ENCODE measurements around the gene ELOF1.

DNA sequence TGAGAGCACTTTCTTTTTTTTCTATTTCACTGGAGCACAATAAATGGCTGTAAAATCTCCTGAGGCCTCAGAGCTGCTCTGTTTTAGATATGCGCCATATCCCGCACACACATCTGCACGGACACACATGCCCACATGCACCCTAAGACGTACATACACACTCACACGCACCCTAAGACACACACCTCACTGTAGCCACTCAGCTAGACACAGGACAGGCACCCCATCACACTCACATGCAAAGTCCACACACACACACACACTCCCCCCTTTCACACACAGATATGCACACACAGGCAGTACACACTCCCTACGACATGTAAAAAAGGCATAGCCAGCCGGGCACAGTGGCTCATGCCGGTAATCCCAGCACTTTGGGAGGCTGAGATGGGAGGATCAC is 8.8 kb downstream of the ELOF1 start:
- TF ChIP-seq, protein P1, sequence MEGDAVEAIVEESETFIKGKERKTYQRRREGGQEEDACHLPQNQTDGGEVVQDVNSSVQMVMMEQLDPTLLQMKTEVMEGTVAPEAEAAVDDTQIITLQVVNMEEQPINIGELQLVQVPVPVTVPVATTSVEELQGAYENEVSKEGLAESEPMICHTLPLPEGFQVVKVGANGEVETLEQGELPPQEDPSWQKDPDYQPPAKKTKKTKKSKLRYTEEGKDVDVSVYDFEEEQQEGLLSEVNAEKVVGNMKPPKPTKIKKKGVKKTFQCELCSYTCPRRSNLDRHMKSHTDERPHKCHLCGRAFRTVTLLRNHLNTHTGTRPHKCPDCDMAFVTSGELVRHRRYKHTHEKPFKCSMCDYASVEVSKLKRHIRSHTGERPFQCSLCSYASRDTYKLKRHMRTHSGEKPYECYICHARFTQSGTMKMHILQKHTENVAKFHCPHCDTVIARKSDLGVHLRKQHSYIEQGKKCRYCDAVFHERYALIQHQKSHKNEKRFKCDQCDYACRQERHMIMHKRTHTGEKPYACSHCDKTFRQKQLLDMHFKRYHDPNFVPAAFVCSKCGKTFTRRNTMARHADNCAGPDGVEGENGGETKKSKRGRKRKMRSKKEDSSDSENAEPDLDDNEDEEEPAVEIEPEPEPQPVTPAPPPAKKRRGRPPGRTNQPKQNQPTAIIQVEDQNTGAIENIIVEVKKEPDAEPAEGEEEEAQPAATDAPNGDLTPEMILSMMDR (conservative IDR thresholded peaks at IDR 0.05; ENCODE audit: low read depth, low read length) = no peak
- TF ChIP-seq POLR2A (IDR thresholded peaks at IDR 0.05; ENCODE audit: low read depth, low read length) (no peak), RAD21 (IDR thresholded peaks at IDR 0.05; ENCODE audit: low read length) (no peak), RCOR1 (IDR thresholded peaks at IDR 0.05; ENCODE audit: insufficient replicate concordance, low read length) (no peak), MXI1 (IDR thresholded peaks at IDR 0.05; ENCODE audit: borderline replicate concordance, low read depth, low read length) (no peak)
